DND-41 (cell line): ENCODE data around the gene NOSTRIN.

Experiments
- CTCF ChIP-seq: IDR thresholded peaks from 2 replicates; pipeline ENCODE4 v1.5.1; 2012; ENCODE audit warnings: borderline replicate concordance, low read length, moderate library complexity, mild to moderate bottlenecking; ENCODE audit not compliant: poor library complexity, severe bottlenecking; ENCODE audit errors: extremely low read depth
- EZH2 ChIP-seq: IDR thresholded peaks from 3 replicates; pipeline ENCODE4 v1.6.1; 2012; ENCODE audit warnings: borderline replicate concordance, low read depth, mild to moderate bottlenecking, moderate library complexity, low read length, inconsistent platforms; ENCODE audit not compliant: severe bottlenecking

GRCh38 chr2:168814046-168814445, 11.6 kb downstream of the NOSTRIN start:
- TF ChIP-seq CTCF (no peak), EZH2 (no peak)
